Osteocyte (in vitro differentiated cells): ENCODE data around the gene HAUS5. TPM values are rescaled to one million over a fixed set of nuclear protein-coding genes. Genes with fewer than 3 reads are reported as not detected.

Experiments
- DNase-seq: peaks from one replicate; pipeline ENCODE4 v3.0.0; 2021; ENCODE audit warnings: mixed read lengths; ENCODE audit not compliant: unreplicated experiment; ENCODE audit errors: extremely low spot score
- H3K27ac Mint-ChIP-seq: one replicate; pipeline ENCODE4 v1.8.0; 2021; ENCODE audit warnings: mild to moderate bottlenecking, mixed read lengths; ENCODE audit not compliant: unreplicated experiment
- H3K27me3 Mint-ChIP-seq: one replicate; pipeline ENCODE4 v1.8.0; 2021; ENCODE audit warnings: mixed read lengths; ENCODE audit not compliant: unreplicated experiment
- H3K36me3 Mint-ChIP-seq: one replicate; pipeline ENCODE4 v1.8.0; 2021; ENCODE audit warnings: mixed read lengths; ENCODE audit not compliant: unreplicated experiment
- H3K4me1 Mint-ChIP-seq: one replicate; pipeline ENCODE4 v1.8.0; 2021; ENCODE audit warnings: mixed read lengths; ENCODE audit not compliant: unreplicated experiment
- H3K4me3 Mint-ChIP-seq: one replicate; pipeline ENCODE4 v1.8.0; 2021; ENCODE audit warnings: mild to moderate bottlenecking, moderate library complexity, mixed read lengths; ENCODE audit not compliant: unreplicated experiment
- H3K9me3 Mint-ChIP-seq: one replicate; pipeline ENCODE4 v1.8.0; 2021; ENCODE audit warnings: mixed read lengths; ENCODE audit not compliant: unreplicated experiment
- CTCF ChIP-seq: fragments of 200-600 bp; sonication (generic); IDR thresholded peaks from 2 replicates; pipeline ENCODE4 v1.5.0; 2021; ENCODE audit warnings: antibody characterized with exemption, mild to moderate bottlenecking, moderate library complexity
- total RNA-seq: library from RNA; stranded (reverse); gene quantifications from 2 replicates; pipeline ENCODE4 v1.2.1, GENCODE V29; 2021

HAUS5 gene
- total RNA-seq, 1 donor from 2014 or later: 15.0 TPM

GRCh38 chr19:35566738-35567137 lies 45.8 kb upstream of the HAUS5 start:
- Mint-ChIP-seq H3K27me3 (peaks cover 13% of the 10 kb centered on the region), H3K36me3 (no peaks in the 10 kb centered on the region), H3K9me3 (no peaks in the 10 kb centered on the region), H3K27ac (no peak overlapping the region), H3K4me1 (no peaks in the 10 kb centered on the region), H3K4me3 (no peak overlapping the region)
- TF ChIP-seq CTCF: no peak
- DNase-seq: no peak

- Mint-ChIP-seq H3K27me3 (peaks cover 18% of the 10 kb centered on the region), H3K9me3 (no peaks in the 10 kb centered on the region), H3K4me3 (no peak overlapping the region), H3K27ac (no peak overlapping the region), H3K36me3 (no peaks in the 10 kb centered on the region), H3K4me1 (no peaks in the 10 kb centered on the region)
- TF ChIP-seq CTCF: no peak
- DNase-seq: no peak
Measured at GRCh38 chr19:35569281-35569781, 43.2 kb upstream of the HAUS5 start.

GRCh38 chr19:35571406-35571965 lies 41.0 kb upstream of the HAUS5 start:
- no peak for DNase-seq
- Mint-ChIP-seq H3K9me3 (peaks cover 10% of the 10 kb centered on the region), H3K27me3 (peaks cover 14% of the 10 kb centered on the region), H3K4me1 (no peaks in the 10 kb centered on the region), H3K4me3 (no peak overlapping the region), H3K27ac (no peak overlapping the region), H3K36me3 (no peaks in the 10 kb centered on the region)
- no peak for TF ChIP-seq CTCF

GRCh38 chr19:35577918-35578317 lies 34.6 kb upstream of the HAUS5 start:
- no peaks in the 10 kb centered on the region for H3K4me1 Mint-ChIP-seq
- TF ChIP-seq CTCF: no peak
- no peak overlapping the region for H3K27ac Mint-ChIP-seq
- no peak for DNase-seq
- H3K9me3 Mint-ChIP-seq: peaks cover 21% of the 10 kb centered on the region
- peaks cover 3% of the 10 kb centered on the region for H3K27me3 Mint-ChIP-seq
- H3K36me3 Mint-ChIP-seq: no peaks in the 10 kb centered on the region
- H3K4me3 Mint-ChIP-seq: no peak overlapping the region

GRCh38 chr19:35578707-35579106 lies 33.8 kb upstream of the HAUS5 start:
- Mint-ChIP-seq H3K27me3 (peaks cover 4% of the 10 kb centered on the region), H3K4me3 (no peak overlapping the region)

More at GRCh38 chr19:35578707-35579106, 33.8 kb upstream of the HAUS5 start:
- no peak for TF ChIP-seq CTCF
- Mint-ChIP-seq H3K36me3 (no peaks in the 10 kb centered on the region), H3K27ac (no peak overlapping the region), H3K9me3 (peaks cover 21% of the 10 kb centered on the region), H3K4me1 (no peaks in the 10 kb centered on the region)
- no peak for DNase-seq
